ENCODE data around the gene ABHD4. TPM values are rescaled to one million over a fixed set of nuclear protein-coding genes. Genes with fewer than 3 reads are reported as not detected.

ABHD4 gene
- total RNA-seq (2022) = 10.3 and 16.7 TPM in 2 replicates
- Bru-seq, nascent RNA = percentile 60 among the genes with signal in this experiment
- percentile 74 among the genes with signal in this experiment for BruChase-seq, experiment 1, labeled RNA remaining after a 6-hour chase
- BruChase-seq, experiment 2, labeled RNA remaining after a 2-hour chase = percentile 62 among the genes with signal in this experiment
- long read RNA-seq, transcript ABHD4-203 (7 exons, 3,366 nt) = major isoform, 13 of 19 reads
- long read RNA-seq, partial matches to known transcripts = 1 of 19 reads
- long read RNA-seq, other reads (novel, unspliced or antisense) = 5 of 19 reads

- Mint-ChIP-seq H3K27ac (ENCODE audit: low read depth, unreplicated experiment) (peak within 1 kb of the TSS; percentile 88), H3K36me3 (ENCODE audit: insufficient read depth, unreplicated experiment) (peaks cover 12% of the 10 kb centered on the region), H3K4me3 (ENCODE audit: unreplicated experiment) (peak within 1 kb of the TSS; percentile 97), H3K27me3 (ENCODE audit: insufficient read depth, unreplicated experiment) (peaks cover 26% of the 10 kb centered on the region), H3K4me1 (ENCODE audit: insufficient read depth, unreplicated experiment) (peaks cover 15% of the 10 kb centered on the region), H3K9me3 (ENCODE audit: unreplicated experiment) (no peaks in the 10 kb centered on the region)
- ChIA-PET CTCF (interaction anchor here (0.5 to 6.3 kb wide), 31 partner anchors 9 to 1841 kb away, joined by 3 to 69 read pairs (median 4); partner anchors contain the start of genes DAD1 and OR6J1), POLR2A (interaction anchor here (0.6 to 5.4 kb wide), 25 partner anchors 10 to 527 kb away, joined by 3 to 116 read pairs (median 4); partner anchors contain the start of genes DAD1, LRP10, MRPL52 and OR6J1)
- peak; percentile 60 for DNase-seq (ENCODE audit: unreplicated experiment)
- TF ChIP-seq CTCF (IDR thresholded peaks at IDR 0.05; ENCODE audit: unreplicated experiment) = no peak
- intact Hi-C loops (cut with micrococcal nuclease) = loop anchor here (1.0 kb wide), 1 partner anchor 55 kb away; no protein-coding TSS in a partner anchor
- TSS peak; percentile 55 for BruUV-seq (replicated peaks)
These were observed at the start of gene ABHD4 for GRCh38 chr14:22598099-22598895. Gene ABHD4 (plus strand): TSS chr14:22598300. CDS start chr14:22598307, 7 bp downstream.

- H3K27me3 Mint-ChIP-seq (ENCODE audit: insufficient read depth, unreplicated experiment) = no peaks in the 10 kb centered on the region
- H3K4me1 Mint-ChIP-seq (ENCODE audit: insufficient read depth, unreplicated experiment) = peaks cover 11% of the 10 kb centered on the region
- CTCF ChIA-PET = interaction anchor here (1.1 to 2.0 kb wide), 3 partner anchors 11 to 161 kb away, joined by 4 to 7 read pairs (median 6); no protein-coding TSS in a partner anchor
- TF ChIP-seq CTCF (IDR thresholded peaks at IDR 0.05; ENCODE audit: unreplicated experiment) = no peak
- H3K9me3 Mint-ChIP-seq (ENCODE audit: unreplicated experiment) = no peaks in the 10 kb centered on the region
- POLR2A ChIA-PET = interaction anchor here (0.5 to 1.2 kb wide), 2 partner anchors 11 to 94 kb away, joined by 3 to 4 read pairs; partner anchors contain the start of gene OR6J1
- DNase-seq (ENCODE audit: unreplicated experiment) = no peak
- intact Hi-C loops (cut with micrococcal nuclease) = no loop called here
- no peak overlapping the region for H3K4me3 Mint-ChIP-seq (ENCODE audit: unreplicated experiment)
- no TSS peak for BruUV-seq (replicated peaks)
- H3K27ac Mint-ChIP-seq (ENCODE audit: low read depth, unreplicated experiment) = no peak overlapping the region
- H3K36me3 Mint-ChIP-seq (ENCODE audit: insufficient read depth, unreplicated experiment) = peaks cover 5% of the 10 kb centered on the region
These were observed 48.7 kb upstream of the ABHD4 start for GRCh38 chr14:22549324-22549962.

- peaks cover 5% of the 10 kb centered on the region for H3K36me3 Mint-ChIP-seq (ENCODE audit: insufficient read depth, unreplicated experiment)
- no peak overlapping the region for H3K27ac Mint-ChIP-seq (ENCODE audit: low read depth, unreplicated experiment)
- intact Hi-C loops (cut with micrococcal nuclease) = no loop called here
- no peaks in the 10 kb centered on the region for H3K9me3 Mint-ChIP-seq (ENCODE audit: unreplicated experiment)
- POLR2A ChIA-PET = interaction anchor here (0.6 to 1.2 kb wide), 2 partner anchors 12 to 280 kb away, joined by 3 to 4 read pairs; no protein-coding TSS in a partner anchor
- BruUV-seq (replicated peaks) = no TSS peak
- CTCF ChIA-PET = interaction anchor here (0.6 to 2.0 kb wide), 6 partner anchors 8 to 304 kb away, joined by 3 to 7 read pairs (median 4); no protein-coding TSS in a partner anchor
- no peak for TF ChIP-seq CTCF (IDR thresholded peaks at IDR 0.05; ENCODE audit: unreplicated experiment)
- no peak for DNase-seq (ENCODE audit: unreplicated experiment)
- no peak overlapping the region for H3K4me3 Mint-ChIP-seq (ENCODE audit: unreplicated experiment)
- H3K4me1 Mint-ChIP-seq (ENCODE audit: insufficient read depth, unreplicated experiment) = peaks cover 11% of the 10 kb centered on the region
- H3K27me3 Mint-ChIP-seq (ENCODE audit: insufficient read depth, unreplicated experiment) = no peaks in the 10 kb centered on the region
These were observed 48.0 kb upstream of the ABHD4 start for GRCh38 chr14:22549981-22550673.
